NOMO-1 (cell line): ENCODE results near the gene ANTXRL.
"Not testable (repeated sequence)": the region's sequence is repeated elsewhere in the genome, so short reads cannot be mapped to it uniquely, and the experiment has no call there.

ENCODE experiments used
- DNase-seq, 2 experiments: peaks; one replicate each; lab custom pipeline; 2025; ENCODE audit not compliant: unreplicated experiment in 2 of 2; lab: John Stamatoyannopoulos, UW

The ANTXRL gene

DNA sequence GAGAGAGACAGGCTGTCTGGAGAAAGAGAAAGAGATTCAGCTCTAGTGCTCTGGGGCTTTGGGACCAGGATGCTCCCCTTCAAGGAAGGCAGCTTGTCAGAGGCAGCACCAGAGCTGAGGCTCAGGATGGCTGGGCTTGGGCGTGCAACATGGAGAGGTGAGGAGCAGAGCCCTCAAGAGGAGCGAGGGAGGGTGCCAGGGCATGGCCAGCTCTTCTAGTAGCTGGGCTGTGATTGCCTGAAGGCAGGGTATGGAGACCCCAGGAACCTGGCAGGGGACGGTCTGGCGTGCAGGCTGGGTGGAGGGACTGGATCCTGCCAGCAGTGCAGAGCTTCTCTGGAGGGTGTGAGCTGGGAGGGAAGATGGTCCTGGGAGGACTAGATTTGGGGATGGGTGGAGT is 40.2 kb downstream of the ANTXRL start:
- DNase-seq: no peak

GRCh38 chr10:46327685-46328084 is 40.9 kb downstream of the ANTXRL start:
- DNase-seq: no peak

DNA sequence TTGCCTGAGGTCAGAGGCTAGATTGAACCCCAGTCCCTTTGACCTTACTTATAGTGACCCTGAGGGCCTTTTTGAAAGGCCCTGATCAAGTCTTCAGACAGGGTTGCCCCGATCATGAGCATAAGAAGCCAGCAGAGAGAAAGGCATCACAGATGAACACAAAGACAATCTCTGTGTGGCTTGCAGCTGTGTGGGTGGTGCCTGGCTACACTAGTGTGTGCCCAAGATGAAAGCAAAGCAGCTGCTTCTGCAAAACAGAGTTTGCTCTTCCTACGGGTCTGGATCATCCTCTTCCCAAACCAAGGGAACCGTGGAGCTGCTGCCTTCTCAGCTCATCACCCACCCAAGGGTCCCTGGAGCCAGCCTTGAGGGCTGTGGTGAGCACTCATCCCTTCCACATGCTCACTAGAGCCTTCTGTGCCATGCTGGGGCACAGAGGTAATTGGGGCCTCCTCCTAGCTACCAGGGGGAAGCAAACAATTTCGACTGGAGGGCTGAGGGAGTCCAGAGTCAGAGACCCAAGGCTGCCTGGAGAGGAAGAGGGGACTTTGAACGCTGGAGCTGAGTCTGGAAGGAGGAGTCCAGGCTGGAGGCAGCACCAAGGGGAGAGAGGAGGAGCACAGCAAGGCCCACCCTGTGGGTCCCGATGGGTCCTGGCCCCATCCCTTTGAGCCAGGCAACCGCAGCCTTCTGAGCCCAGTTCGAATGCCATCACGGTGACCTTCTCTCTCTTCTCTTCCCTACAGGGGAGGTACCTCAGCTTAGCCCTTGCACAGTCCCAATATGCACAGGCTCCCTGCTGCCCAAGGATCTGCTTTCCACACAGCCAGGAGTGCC is 42.3 kb downstream of the ANTXRL start:
- DNase-seq: no peak

DNA sequence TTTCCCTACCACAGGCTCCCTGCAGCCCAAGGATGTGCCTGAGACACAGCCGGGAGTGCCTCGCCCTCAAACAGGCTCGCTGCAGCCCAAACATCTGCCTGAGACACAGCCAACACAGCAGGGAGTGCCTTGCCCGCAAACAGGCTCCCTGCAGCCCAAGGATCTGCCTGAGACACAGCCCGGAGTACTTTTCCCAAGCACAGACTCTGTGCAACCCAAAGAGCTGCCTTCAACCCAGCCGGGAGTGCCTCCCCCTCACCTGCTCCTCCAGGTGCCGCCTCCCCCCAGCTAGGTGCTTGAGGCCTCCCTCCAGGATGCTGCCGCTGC is 42.9 kb downstream of the ANTXRL start:
- no peak for DNase-seq

GRCh38 chr10:46330894-46331293 is 44.1 kb downstream of the ANTXRL start:
- DNase-seq: no peak

DNA sequence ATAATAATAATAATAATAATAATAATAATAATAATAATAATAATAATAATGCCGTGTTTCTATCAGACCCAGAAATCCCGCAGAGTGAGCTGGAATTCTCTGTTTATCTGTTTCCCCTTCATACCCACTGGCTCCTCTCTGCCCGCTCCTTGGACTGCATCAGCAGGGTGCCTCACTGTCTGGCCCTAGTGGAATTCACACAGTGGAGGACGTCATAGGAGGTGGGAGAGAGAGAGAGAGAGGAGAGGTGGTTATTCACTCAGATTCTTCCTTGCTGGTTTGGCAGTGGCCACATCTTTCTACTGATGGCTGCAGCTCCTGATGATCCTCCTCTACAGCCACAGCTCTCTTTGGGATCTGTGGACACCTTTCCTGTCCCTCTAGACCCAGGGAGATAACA is 78.7 kb downstream of the ANTXRL start:
- not testable (repeated sequence) for DNase-seq

DNA sequence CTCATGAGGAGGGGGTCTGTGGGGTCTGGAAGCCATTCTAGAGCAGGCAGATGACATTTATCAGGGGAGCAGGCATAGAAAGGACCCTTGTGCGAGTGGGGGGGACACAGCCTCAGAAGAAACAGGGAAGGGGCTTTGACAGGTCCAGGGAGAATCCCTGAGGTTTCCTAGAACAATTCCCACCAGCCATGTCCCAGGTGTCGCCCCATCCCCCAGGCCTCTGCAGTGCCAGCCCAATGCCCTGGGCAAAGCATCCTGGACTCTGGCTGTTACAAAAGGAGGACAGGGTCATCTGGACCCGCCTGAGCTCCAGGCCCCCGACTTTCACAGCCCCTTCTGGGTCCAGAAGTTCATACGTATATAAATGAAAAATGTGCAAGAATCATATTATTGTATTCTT is 80.4 kb downstream of the ANTXRL start:
- not testable (repeated sequence) for DNase-seq

DNA sequence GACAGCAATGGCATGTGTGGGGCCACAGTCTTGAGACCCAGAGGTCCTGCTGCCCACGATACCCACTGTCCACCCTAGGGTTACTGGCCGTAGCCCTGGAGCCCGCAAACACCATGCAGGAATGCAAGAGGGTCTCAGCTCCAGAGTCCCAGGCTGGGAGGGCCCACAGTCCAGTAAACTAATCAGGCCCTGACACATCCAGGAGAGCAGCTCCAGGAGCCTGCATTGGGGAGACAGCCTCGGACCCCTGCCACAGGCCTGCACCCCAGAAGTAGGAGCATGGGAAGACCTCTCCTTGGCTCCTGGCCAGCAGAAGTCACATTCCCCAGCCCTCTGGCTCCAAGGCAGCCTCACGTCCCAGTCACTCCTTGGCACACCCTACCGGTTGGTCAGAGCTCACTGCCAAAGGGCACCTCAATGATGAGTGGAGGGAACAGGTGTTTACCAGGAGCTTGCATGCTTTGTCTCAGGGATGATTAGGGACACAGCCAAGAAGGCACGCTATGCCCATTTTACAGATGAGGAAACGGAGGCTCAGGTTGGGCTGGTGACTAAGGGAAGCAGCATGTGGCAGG is 81.0 kb downstream of the ANTXRL start:
- not testable (repeated sequence) for DNase-seq

DNA sequence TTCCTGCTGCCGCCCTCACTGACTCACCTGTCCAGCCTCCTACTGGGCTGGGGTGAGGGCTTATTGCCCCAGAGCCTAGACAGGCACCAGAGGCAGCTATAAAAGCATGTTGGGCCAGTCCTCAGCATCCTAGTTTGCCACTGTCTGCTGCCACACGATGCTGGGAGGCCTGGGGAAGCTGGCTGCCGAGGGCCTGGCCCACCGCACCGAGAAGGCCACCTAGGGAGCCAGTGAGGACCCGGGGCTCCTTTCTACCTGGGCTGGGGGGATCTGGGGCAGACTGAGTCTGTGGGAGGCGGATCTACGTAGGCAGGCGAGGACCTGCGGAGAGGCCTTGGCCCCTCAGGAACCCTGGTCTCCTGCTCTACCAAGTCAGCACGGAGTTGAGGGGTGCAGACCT is 82.2 kb downstream of the ANTXRL start:
- not testable (repeated sequence) for DNase-seq

DNA sequence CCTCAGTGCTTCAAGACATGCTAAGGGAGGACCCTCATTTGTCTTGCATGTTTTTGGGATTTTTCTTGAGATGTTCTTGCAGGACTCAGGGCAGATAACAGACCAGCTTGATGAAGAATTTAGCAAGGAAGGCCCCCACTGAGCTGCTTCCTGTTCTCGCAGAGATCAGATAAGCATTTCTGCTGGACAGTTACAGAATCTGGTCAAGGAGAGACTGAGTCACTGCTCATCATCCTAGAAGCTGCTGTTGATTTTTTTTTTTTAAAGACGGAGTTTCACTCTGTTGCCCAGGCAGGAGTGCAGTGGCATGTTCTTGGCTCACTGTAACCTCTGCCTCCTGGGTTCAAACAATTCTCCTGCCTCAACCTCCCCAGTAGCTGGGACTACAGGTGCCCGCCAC is 87.6 kb downstream of the ANTXRL start:
- DNase-seq: not testable (repeated sequence)

DNA sequence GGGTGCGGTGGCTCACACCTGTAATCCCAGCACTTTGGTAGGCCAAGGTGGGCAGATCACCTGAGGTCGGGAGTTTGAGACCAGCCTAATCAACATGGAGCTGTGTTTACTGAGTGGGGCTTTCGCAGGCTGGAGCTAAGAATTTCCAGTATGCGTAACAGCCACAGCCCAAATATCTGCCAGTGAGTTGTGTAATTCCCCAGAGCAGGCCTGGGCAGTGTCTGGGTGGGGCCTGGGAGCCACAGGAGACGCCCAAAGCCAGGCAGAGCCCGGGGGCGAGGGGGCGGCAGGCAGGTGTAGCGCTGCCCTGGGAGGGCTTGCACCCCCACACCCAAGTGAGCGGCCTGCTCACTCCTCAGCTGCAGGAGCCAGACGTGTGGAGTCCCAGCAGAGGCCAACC is 88.6 kb downstream of the ANTXRL start, which contains the start of gene ANXA8L1:
Gene ANXA8L1 (plus strand): TSS at position 371 of the 400 bp plus-strand sequence. CDS start 76 bp downstream, outside the sequence.
- DNase-seq: not testable (repeated sequence)

DNA sequence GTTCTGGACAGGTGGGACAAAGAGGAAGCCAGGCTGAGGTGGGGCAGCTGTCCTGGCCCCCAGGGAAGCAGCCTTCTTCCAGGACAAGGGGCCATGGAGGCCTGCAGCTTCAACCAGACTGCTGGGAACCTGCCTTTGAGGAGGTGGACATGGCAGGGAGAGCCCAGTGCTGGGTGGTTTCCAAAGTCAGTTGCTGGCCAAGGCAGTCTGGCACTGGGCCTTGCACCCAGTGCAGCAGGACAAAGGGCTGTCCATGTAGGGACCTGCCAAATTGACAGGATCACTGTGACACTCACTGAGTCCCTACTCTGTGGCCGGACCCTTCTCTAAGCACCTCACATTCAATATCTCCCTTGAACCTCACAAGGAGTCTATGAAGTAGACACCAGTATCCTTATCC is 90.2 kb downstream of the ANTXRL start:
- DNase-seq: not testable (repeated sequence)

- not testable (repeated sequence) for DNase-seq
Measured at GRCh38 chr10:46377651-46378050, 90.9 kb downstream of the ANTXRL start.

- DNase-seq: not testable (repeated sequence)
Measured at GRCh38 chr10:46378108-46378507, 91.3 kb downstream of the ANTXRL start.

- not testable (repeated sequence) for DNase-seq
Measured at GRCh38 chr10:46379233-46379848, 92.5 kb downstream of the ANTXRL start.
